LoVo (cell line): ENCODE measurements around the gene GATA5.

Experiments
- DNase-seq: peaks from one replicate; pipeline ENCODE4 v3.0.0-alpha.2; 2016; ENCODE audit warnings: low spot score

Gene GATA5, protein sequence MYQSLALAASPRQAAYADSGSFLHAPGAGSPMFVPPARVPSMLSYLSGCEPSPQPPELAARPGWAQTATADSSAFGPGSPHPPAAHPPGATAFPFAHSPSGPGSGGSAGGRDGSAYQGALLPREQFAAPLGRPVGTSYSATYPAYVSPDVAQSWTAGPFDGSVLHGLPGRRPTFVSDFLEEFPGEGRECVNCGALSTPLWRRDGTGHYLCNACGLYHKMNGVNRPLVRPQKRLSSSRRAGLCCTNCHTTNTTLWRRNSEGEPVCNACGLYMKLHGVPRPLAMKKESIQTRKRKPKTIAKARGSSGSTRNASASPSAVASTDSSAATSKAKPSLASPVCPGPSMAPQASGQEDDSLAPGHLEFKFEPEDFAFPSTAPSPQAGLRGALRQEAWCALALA

DNA sequence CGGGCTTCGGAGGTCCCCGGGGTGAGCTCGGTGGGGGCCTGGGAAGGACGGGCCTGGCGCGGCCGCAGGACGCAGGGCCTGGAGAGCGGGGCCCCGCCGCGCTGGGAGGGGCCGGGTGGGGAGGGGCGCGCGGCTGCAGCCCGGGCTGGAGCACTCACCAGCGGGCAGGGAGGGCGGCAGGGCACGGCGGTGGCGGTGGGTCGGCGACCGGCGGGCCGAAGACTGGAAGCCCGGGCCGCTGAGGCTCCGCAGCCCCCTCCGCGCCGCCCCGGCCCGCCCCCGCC lies at the start of gene GATA5:
TSS of gene GATA5 (minus strand) at position 224 of the 284 bp plus-strand sequence. CDS start 474 bp downstream, outside the sequence.
- no peak for DNase-seq

DNA sequence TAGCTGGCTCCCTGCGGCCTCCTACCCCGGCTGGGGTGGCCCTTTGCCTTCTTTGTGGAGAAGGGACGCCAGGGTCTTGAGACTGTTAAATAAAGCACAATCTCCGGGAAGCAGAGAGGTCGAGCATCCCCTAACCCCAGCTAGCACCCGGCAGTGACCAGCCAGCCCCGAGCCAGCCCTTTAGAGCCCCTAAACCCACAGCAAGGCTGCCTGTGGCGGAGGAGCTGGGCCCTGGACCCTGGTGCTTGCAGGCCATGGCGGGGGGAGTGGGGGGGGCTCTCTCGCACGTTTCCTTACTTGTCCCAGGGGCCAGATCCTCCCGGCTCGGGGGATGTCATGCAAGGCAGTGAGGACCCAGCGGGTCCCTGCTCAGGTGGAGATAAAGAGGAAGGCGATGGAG lies 49.2 kb upstream of the GATA5 start:
- no peak for DNase-seq

DNA sequence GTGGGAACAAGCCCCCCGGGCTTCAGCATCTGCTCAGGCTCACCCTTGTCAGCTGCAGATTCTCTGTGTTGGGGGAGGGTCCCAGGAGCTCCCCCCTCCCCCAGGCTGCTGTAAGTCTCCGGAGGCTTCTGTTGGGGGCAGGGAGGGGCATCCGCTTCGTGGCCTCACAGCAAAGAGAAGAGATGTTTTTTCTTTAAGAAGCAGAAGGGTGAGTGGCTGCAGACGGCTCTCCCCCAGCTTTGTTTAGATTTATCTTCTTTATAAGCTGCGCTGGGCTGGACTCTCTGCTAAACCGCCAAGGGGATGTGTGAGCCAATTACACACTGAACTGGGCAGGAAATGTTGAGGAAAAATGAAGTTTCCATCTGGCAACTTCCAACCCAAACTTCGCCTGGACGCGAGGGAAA lies 48.7 kb upstream of the GATA5 start:
- no peak for DNase-seq

DNA sequence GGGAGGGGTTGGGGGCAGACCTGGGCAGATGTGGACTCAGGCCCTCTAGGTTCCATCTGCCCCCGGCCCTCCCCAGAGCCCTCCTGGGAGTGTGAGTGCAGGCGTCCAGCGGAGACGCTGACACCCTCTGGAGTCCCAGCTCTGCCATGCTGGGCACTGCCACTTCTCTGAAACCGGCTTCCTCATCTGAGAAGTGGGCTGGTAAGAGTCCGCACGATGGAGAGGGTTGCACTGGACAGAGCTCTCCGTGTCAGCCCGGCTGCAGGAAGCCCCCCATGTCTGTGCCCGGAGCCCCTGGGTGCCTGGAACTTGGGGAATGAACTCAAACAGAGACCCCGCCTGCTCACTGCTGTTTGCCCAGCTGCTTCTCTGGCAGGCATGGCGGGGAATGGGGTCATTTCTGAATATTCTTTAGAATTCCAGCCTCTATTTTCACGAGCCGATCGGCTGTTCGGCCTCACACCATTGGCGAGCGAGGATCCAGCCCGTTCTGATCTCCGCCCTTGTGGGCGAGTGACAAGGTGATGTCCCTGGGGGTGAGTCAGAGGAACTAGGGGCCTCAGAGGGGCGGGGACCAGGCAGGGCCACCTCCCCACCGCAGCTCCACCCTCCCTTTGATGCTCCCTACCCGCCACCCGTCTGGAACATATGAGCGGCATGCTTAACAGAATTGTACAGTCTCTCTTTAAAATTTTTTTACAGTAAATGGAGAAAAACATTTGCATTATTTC lies 47.8 kb upstream of the GATA5 start:
- DNase-seq, result peak; percentile 60

DNA sequence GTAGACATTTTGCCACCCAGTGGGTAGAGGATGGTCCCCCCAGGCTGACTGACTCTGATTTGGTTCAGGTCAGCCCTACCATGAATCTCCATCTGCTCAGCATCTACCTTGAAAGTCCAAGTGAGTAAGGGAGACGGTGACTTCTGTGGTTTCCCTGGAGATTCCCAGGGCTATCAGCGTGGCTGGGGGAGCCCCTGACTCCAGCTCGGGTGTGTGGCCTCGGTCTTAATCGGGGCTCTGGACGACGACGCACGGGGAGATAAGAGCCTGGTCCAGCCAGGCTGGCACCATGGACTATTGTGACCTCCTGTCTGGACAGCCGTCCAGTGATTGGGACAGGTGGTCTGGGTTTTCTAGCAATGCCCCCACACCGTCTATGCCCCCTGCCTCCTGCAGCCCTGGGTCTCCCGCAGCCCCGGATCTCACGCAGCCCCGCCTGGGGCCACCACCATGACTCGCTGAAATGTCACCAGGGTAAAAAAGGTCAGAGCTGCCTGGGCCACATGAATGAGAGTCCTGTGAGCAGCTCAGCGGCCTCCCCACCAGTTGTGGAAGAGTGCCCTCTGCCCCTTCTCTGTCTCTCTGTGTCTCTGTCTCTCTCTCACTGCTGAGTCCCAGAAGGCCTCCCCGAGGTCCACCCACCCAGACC lies 47.1 kb upstream of the GATA5 start:
- DNase-seq, result no peak

DNA sequence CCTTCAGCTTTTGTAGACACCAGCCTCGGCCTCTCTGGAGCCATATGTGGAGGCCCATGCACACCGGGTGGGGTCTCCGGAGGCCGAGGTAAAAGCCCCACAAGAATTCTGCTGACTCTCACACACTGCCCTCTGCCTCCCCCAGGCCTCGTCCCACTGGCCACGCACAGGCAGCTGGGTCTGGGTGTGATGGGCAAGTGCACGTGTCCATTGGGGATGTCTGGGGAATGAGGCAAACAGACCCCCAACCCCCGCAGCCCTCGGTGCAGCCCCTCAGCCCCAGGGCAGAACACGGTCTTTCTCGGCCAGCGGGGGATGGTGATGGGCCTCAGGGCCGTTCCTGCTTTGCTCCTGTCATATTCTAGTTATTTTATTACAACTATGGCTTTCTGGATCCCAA lies 44.0 kb upstream of the GATA5 start:
- DNase-seq, result no peak

DNA sequence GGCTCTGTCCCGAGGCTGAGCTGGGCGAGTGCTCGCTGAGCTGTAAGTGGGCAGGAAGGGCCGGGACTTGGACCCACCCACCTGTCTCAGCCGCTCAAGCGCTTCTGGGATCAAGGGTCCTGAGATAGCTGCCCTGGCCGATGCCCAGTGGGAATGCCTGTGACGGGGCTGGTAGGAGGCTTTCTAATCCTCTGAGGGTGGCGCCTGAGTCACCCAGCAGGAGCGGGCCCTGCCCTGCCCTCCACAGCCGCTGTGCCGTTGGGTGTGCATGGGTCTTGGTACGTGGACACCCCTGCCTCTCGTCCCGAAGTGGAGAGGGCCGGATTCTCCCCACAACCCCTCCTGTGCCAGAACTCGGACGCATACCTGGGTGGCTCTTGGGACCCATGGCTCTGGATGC lies 43.1 kb upstream of the GATA5 start:
- DNase-seq, result no peak

DNA sequence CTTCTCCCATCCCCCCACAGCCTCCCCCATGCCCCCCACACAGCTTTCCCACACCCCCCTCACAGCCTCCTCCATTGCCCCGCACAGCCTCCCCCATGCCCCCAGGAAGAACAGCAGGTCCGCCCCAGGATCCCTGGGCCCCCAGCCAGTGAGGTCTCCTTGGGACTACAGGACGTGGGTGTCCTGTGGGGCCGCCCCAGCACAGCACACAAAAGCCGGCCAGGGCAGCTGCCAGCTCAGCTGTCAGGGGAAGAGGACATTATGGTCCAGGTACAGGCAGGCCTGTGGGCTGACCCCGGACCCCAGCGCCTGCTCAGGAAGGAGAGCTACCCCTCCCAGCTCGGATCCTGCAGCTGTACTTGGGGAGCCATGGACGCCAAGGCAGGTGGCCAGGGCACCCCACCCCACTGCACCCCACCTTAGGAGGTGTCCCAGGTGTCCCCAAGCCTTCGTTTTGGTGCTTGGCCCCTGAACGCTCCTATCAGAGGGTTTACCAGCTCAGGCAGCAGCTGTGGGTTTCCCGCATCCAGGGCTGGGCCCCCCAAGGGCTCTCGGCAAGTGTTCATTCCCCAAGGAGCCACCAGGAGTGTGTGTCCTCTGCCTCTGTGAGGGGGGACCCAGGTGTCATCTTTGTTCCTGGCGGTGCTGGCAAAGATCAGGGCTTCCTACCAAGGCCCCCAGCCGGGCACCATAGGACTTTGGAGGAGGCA lies 42.3 kb upstream of the GATA5 start:
- no peak for DNase-seq

DNA sequence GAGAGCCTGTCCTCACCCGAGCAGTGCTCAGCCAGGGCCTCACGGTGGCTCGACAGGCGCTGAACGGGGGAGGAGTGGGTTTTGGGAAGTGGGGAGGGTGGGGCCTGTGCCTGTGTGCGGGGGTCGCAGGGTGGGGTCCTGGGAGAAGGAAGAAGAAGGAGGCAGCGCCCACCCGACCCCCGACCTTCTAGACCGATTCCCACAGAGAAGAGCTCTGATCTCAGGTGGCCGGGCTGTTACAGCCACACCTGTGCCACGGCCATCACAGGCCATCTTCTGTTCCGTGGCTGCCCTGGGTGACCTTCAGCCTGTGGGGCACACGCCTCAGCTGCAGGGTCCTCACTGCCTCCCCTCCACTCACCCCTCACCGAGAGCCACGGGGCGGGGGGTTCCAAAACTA lies 41.4 kb upstream of the GATA5 start:
- DNase-seq, result no peak

DNA sequence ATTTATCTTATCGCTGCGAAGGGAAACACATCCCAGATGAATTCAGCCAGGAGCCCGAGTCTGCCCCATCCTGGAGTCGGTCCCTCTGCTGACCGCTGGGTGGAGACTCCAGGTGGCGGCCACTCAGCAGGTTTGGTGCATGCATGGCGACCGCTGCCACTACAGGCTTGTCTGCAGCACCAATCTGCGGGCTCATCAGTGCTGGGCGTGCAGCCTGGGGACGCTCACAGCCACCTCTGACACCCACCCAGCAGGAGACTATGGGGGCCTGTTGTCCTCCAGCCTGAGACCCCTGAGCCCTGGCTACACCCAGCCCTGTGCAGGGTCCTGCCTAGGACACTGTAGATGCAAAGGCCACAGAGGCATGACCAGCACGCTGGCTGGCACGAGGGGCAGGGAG lies 40.5 kb upstream of the GATA5 start:
- no peak for DNase-seq

DNA sequence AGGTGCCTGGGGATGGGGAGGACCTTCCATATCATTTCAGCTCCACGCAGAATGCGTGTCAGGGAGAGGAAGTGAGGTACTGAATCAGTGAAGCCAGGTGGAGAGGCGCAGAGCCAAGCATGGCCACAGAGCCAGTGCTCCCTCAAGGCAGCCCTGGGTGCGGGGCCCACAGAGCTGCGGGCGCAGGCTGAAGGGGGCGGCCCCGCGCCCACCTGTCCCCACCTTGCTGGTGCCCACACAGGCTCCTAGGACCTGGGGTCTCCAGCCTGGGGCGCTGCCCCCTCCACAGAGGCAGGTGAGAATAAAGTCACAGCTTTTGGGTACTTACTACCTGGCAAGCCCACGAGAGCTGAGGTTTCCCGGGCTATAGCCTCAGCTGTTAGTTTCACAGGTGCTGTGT lies 40.0 kb upstream of the GATA5 start:
- DNase-seq, result no peak

DNA sequence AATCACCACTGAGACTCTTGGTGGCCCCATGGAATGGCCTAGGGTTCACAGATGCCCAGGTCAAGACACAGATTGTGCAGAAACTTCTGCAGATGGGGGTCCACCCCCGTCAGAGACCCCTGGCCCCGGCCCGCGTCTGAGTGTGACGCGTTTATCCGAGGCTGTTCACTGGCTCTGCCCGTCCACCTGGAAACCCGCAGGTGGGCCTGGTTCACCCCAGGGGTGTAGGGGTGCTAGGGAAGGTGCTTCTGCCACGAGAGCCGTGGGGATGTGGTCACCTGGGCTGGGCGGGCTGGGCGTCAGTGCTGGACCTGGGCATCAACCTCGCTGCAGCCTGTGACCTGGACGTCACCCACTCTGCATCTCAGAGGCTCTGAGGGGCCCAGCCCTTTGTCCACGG lies 39.5 kb upstream of the GATA5 start:
- DNase-seq, result no peak

DNA sequence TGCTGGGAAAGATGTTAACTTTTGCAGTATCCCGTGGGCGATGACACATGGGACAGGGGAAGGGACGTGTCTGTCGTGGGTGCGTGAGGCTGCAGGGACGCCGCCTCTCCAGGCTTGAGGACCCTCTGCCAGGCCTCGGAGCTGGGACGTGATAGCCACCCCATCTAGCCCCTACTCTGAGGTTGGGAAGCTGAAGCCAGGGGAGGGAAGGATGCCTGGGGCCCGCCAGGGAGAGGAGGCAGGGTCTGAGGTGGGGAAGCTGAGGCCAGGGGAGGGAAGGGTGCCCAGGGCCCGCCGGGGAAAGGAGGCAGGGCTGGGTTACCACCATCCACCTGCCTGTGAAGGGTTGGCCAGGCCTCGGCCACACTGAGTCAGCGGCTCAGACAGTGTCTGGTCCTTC lies 38.2 kb upstream of the GATA5 start:
- no peak for DNase-seq

DNA sequence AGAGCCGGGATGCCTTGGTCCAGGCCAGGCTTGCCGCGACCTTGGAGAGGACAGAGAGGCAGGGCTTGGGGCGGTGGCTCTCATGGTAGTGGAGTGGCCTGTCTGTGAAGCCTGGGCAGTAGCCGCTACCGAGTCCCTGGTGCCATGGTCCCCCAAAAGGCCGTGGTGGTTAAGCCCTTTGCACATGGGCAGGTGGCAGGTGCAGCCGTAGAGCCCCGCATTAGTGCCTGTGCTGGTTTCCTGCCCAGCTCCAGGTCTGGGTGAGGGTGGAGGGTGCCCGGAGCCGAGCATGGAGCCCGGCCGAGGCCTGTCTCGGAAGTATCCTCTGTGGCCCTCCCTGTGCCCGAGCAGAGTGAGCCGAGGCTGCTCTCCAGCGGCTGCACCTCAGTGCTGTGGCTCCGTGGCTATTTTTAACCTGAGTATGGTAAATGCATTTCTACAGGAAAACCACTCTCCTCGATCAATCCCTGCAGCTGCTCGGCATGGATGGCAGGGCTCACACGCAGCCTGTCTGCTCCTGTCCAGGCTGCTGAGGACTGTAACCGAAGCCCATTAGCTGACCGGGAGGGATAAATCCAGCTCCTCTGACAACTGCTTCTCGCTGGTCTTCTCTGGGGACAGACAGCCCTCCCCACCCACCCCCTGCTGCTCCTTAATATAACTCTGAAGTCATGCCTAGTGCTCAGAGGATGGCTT lies 36.3 kb upstream of the GATA5 start:
- DNase-seq, result no peak

DNA sequence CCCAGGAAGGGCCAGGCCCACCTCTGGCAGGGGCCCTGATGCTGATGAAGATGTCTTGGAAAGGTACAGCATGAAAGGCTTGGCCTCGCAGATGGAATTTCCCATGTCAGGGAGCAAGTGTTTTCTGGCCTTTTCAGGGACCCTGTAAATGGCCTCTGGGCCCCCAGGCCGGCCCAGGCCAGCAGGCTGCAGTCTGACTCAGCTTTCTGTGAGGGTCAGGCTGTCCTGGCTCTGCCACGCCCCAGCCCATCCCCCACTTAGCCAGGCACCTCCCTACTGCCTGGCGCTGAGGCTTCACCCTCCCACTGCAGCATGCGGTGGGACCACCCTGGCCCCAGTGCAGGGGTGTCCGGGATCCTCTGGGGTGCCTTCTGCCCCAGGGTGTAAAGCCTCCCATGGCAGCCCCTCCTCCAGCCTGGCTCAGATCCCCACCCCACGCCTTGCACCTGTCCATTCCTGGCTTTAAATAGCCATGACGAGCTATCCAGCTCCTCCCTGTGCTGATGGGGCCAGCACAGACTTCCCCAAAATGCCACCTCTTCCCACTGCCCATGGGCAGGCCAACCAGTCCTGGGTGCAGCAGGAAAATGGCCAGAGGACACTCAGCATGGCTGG lies 35.6 kb upstream of the GATA5 start:
- DNase-seq, result no peak

DNA sequence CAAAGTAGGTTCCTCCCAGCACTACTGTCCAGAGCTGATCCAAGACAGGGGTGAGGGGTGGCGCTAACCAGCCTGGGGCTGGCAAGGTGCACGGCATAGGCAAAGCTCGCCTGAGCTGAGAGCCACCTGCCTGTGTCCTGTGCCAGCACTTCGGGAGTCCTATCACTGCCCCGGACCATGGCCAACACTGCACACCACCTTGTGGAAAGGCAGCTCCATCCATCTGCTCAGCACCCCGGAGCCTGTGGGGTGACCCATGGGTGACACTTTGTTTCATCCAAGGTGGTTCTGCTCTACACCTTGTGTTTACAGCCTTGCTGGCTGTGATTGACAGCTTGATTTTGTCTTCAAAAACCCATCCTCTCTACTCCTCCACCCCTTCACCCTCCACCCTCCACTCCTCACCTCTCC lies 32.9 kb upstream of the GATA5 start:
- DNase-seq, result no peak

DNA sequence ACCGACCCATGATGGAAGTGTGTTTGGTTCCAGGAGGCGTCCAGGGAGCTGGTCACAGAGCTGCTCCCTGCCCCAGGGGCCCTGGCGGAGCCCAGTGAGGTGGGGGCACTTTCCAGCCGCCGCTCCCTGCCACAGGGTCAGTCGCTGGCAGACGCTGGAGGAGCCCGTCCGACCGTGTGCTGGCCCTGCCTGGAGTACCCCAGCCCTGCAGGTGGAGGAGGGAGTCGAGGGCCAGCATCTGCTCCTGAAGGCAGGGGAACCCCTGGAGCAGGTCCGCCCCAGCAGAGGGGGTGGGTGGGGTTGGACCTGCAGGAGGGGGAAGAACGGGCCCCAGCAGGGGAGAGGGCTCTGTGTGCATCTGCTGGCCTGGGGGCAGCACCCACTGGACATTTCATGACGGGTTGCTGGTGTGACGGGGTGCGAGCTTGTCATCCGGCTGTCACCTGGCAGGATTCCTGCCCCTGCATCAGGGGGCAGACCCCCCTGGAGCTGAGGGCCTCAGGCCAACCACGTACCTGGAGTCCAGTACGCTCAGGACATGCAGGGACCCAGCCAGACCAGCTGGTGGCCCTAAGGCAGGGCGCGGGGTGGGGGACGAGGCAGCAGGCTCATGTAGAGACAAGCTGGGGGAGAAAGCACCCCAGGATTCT lies 32.3 kb upstream of the GATA5 start:
- no peak for DNase-seq

DNA sequence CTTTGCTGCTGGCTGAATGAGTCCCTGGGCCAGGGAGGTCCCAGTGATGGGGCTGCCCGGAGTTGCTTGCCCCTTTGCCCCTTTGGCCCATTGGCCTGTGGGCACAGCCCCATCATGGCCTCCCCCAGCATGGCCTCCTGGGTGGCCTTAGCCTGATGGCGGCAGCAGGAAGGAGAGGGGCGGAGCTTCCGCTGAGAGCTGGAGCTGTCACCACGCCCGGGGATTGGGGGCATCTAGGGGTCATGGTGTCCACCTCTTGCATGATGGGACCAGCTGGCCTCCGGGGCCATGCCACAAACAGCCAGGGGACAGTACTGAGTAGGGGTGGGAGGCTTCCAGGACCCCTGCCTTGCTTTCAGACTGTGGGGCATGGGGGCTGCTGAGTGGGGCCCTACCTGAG lies 31.5 kb upstream of the GATA5 start:
- DNase-seq, result no peak

DNA sequence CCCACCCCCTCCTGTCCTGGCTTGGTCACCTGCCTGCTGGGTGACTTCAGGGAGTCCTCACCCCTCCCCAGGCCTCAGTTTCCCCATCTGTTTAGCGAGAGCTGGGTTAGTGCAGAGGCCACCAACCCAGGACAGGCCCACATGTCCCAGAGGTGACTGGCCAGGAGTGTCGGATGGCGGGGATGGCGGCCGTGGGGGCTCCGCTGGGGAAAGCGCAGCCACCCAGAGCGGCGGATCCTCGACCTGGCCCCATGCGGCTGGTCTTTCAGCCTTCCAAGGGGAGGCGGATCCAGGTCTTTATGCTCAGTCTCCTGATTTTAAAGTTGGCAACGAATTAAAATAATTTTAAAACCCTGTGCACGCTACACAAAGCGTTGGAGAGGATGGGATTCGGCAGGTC lies 31.0 kb upstream of the GATA5 start:
- no peak for DNase-seq

DNA sequence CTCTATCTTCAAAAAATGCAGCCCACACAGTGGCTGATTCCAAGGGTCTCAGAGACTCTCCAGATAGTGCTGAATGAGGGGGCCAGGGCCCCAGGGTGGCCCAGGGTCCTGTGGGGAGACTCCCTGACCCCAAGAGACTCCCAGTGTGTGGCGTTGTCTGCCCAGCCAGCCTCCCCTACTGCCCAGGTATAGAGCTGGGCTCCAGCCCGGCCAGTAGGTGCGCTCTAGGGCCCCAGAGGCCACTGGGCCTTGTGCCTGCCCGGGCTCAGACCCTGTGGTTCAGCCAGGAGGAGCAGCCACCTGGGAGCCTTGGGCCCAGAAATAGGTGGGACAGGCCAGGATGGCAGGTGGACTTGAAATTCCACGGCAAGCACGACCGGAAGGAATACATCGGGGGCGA lies 30.3 kb upstream of the GATA5 start:
- DNase-seq, result no peak
